Activated T-cell treated with anti-CD3 and anti-CD28 coated beads for 4 hours (primary cell): Measurements from ENCODE around the gene MYH7B.

ENCODE experiments used
- DNase-seq: peaks from one replicate; pipeline ENCODE4 v3.0.0-alpha.2; 2020

Gene MYH7B

DNA sequence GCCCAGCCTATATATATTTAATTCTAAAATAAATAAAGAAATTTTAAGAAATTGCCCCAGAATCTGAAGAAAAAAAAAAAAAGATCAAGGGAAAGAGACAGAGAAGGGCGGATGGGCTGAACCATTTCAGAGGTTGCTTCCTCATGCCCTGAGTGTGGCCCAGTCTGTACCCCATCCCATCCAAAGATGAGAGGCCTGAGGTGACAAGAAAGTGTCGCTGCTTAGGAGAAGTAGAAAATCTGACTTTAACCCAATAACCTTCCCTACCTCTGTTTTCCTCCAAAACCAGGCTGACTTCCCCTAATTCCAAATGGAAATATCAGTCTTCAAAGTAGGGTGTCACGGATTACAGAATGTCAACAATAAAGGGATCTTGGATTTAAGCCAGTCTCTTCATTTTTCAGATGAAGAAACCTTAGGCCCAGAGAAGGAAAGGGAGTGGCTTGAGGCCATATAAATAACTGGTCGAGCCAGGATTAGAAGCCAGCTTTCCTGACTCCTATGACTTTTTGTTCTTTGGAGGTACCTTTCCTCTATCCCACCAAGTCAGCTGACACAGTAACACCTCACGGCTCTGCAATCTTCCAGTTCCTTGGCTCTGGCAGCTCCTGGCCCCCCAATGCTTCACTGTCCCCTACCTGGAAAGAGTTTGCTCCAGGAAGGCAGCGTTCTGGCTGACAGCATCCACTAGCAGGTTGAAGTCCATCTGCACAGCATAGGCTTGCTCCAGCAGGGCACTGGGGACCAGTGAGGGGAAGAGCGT is 10.2 kb upstream of the MYH7B start:
- DNase-seq = no peak

DNA sequence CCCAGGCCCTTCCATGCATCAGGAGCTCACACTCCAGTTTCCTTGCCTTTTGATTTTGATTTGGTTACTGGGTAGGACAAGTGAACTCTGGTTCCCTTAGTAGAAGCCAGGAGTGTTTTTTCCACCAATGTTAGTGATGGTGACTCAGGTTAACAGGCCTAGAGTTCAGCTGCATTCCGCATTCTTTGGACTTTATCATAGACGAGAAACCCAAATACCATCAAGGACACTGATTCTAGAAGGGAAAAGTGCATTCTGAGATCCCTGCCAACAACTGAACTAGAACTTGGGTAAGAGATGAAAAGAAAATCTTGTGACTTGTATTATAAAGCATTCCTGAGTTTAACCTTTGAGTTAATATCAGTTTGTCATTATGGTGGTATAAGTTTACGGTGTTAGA is 9.0 kb upstream of the MYH7B start:
- DNase-seq = no peak

DNA sequence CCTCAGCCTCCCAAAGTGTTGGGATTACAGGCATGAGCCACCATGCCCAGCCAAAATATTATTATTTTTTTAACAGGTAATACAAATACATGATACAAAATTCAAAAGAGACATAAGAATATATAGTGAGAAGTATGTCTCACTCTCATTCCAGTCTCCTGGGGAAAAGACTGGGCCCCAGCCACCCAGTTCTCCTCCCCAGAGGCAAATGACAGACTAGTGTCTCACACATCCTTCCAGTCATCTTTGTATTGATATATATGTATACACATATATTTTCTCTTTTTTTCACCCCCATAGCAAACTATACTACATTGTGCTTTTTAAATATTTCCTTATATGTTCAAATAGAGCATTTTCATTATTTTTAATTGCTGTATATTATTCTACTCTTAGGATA is 8.3 kb upstream of the MYH7B start:
- DNase-seq = no peak

DNA sequence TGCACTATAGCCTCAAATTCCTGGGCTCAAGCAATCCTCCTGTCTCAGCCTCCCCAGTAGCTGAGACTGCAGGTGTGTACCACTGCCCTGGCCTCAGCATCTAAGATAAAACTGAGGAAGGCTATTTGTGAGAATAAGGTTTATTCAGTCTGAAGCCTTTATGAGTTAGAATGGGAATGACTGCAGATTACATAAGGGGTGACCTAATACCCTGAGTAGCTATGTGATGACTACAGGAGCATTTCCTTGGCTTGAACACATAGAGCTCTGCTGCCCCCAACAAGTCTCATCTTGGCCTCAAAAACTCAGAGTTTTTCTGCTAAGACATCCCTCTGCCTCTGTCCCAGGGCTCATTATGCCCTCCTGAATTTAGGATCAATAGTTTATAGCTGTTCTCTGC is 7.6 kb upstream of the MYH7B start:
- no peak for DNase-seq

DNA sequence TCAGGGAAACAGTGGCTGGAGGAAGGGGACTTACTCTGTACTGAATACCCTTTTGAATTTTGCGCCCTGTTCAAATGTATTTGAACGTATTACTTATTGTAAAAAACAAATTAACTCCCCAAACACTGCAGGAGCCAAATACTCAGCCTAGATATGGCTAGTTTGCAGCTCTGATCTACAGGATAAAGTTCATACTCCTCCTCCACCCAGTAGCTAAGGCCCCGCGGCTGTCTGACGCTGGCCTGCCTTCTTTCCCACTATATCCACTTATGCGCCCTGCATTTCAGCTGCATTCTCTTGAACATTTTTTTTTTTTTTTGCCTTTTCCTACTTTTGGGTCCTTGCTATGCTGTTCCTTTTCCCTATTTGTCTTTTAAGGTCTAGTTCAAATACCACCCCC is 6.5 kb upstream of the MYH7B start:
- no peak for DNase-seq

DNA sequence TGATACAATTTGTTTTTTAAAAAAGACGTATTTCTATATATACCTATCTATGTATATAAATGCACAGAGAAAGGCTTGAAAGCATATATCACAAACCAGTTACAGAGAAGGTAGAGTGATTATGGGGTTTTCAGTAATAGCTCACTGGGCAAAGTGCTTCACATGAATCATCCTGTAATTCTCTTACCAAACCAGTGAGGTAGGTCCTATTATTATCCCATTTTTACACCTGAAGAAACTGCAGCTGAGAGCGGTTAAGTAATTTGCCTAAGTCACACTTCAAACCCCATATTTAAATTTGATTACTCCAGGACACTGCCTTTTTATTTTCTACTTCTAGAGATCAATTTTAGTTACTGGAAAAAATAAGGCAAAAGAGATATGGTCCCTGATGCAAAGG is 4.4 kb upstream of the MYH7B start:
- no peak for DNase-seq

DNA sequence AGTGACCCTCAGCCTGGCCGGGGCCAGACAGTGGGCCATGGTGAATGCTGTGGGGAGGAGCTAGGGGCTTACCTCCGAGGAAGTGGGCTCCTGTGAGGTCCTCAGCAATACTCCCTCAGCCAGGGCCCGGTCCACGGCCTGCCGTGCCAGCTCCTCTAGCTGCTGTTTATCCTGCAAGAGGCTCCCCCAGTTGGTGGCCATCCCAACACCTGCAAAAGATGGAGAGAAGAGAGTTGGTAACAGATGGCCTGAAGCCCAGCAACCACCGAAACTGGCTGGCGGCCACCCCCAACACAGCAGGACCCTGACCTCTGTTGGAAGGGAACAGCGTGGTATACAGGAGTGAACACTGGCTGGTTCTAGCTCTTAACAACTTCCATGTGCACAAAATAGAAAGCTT is 4.0 kb upstream of the MYH7B start:
- DNase-seq = no peak

DNA sequence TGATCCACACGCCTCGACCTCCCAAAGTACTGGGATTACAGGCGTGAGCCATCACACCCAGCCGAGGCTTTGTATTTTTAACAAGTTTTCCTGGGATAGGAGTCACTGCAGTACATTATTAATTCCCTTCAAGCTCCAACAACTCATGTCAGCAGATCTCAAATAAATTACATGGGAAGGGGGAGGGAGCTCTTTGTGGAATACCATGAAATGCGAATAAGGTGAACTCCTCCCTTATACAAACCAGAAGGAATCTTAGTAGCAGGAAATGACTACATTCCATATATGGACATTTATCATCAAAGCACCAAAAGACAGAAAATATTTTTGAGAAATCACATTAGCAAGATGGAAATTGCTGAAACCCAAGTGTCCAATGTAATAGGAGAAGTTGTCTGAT is 3.0 kb upstream of the MYH7B start:
- no peak for DNase-seq

DNA sequence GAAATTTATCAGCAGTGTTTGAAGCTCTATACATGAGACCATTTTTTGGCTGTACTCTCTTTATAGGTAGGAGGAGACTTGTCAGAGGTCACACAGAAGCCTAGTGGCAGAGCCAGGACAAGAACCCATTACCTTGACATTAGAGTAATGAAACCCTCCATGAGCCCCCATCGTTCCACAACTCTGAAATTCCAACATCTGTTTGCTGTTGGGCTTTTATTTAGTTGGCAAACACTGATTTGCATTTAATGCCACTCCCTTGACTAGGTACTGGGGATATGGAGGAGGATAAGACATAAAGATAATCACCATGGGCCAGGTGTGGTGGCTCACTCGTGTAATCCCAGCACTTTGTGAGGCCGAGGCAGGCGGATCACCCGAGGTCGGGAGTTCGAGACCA is 1.7 kb upstream of the MYH7B start:
- no peak for DNase-seq

DNA sequence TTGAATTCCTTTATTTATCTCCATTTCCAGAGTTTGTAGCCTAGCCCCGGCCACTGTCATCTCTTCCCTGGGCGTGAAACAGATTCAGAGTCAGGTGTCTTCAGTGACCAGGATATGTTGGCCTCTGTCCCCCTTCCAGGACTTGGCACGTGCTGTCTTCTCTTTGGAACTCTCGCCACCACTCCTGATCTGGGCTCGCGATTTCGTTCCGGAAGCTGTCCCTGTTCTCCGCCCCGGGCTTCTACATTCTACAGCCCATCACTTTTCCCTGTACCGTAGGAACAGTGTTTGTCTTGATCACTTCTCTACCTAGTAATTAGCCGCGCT is 801 bp upstream of the MYH7B start:
- no peak for DNase-seq

DNA sequence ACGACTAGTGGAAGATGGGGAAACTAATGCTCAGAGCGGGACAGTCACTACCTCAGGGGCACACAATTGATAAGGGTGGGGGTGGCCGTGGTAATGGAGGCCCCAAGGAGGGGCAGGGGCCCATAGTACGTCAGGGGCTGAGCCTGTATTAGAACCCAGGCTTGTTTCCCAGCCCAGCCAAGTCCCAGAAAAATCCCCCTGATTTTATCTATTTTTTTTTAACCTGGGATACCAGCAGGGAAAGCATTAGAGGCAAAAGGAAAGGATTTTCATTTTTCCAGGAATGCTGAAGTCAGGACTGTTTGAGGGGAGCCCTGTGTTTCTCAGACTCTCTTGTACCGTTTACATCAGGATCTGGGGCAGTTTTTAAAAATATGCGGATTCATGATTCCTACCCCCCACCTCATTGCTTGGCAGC is 382 bp downstream of the MYH7B start:
- no peak for DNase-seq

DNA sequence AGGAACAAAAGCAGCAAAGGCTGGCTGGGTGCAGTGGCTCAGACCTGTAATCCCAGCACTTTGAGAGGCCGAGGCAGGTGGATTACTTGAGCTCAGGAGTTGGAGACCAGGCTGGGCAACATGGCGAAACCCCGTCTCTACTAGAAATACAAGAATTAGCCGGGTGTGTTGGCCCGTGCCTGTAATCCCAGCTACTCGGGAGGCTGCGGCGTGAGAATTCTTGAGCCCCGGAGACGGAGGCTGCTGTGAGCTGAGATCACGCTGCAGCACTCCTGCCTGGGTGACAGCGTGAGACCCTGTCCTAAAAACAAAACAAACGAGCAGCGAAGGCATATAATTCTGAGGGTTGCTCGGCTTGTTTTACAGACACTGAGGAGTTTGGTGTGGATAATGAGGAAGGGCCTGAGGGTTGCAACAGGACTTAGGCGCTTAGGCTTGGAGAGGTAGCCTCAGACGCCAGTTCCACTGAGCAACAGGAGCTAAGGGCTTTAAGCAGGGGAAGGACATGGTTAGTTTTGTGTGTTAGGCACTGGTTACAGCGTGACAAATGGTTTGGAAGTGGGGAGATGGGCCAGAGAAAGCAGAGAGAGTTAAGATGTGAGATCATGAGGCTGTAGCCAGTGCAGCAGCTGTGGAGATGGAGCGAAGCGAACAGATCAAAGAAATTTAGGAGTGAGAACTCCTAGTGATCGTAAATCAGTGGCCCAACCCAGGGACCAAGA is 1.2 kb downstream of the MYH7B start:
- no peak for DNase-seq

DNA sequence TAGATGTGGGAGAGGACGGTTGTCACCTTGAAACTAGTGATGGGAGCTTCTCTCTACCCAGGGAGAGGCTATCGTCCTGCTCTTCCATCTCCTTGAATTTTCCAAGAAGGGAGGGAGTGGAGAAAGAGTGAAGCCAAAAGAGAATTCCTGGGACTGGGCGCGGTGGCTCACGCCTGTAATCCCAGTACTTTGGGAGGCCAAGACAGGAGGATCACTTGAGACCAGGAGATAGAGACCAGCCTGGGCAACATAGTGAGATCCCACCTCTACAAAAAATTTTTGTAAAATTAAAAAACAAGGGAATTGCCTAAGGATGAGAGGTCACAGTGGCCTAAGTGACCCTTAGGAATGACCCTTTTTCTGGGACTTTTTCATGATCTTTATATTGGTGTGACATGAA is 8.8 kb downstream of the MYH7B start:
- no peak for DNase-seq

DNA sequence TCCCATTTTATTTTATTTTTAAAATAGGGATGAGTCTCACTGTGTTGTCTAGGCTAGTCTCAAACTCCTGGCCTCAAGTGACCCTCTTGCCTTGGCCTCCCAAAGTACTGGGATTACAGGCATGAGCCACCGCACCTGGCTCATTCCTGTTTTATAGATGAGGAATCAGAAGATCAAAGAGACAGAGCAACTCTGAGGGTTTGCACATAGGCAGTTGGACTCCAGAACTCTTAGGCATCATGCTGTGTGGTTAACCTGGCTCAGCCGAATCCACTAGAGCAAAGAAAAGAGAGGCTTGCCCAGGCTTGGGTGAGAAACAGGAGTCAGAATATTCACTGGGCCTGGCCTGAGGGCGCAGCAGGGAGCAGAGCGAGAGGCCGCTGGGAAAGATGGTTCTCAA is 9.4 kb downstream of the MYH7B start:
- DNase-seq = no peak

DNA sequence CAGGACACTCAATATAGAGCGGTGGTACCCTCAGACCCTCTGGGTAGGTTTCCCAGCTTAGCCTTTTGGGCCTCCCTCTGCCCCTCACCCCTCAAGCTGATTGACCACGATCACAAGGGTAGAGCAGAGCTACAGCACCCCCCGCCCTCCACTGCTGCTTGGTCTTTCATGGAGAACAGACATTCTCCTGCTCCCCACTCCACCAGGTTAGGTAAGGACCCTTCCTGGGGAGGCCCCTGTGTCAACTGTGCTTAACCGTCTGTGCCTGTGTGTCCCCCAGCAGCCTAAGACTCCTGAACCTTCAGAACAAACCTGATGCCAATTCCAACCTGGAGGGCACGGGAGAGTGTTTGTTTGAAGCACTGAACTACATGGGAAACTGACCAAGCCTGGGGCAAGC is 11.8 kb downstream of the MYH7B start:
- no peak for DNase-seq

DNA sequence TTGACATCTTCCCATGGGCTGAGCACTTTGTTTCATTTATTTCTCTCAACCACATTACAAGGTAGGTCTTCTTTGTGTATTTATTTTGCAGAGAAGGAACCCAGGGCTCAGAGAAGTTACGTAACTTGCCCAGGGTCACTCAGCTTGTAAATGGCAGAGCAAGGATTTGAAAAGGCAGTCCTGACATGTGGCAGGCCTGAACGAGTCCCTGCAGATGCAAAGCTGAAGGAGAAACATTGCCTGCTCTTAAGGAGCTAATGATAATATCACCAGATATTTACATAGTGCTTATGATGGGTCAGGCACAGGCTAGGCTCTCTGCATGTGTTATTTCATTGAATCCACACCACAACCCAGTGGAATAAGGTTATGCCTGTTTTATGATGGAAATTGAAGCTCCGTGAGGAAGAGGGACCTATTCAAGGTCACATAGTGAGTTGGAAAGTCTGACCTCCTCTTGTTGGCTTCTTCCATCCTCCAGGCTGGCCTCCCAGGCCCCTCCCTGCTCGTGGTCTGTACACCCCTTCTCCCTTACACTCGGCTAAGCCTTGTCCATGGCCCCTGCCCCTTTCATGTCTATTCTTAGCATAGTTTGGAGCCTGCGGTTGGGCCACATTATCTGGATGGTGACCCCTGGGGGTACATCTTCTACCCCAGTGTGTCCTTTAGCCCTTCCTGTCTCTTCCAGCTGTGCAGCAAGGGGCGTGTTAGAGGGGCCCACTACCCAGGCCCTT is 12.5 kb downstream of the MYH7B start:
- no peak for DNase-seq

DNA sequence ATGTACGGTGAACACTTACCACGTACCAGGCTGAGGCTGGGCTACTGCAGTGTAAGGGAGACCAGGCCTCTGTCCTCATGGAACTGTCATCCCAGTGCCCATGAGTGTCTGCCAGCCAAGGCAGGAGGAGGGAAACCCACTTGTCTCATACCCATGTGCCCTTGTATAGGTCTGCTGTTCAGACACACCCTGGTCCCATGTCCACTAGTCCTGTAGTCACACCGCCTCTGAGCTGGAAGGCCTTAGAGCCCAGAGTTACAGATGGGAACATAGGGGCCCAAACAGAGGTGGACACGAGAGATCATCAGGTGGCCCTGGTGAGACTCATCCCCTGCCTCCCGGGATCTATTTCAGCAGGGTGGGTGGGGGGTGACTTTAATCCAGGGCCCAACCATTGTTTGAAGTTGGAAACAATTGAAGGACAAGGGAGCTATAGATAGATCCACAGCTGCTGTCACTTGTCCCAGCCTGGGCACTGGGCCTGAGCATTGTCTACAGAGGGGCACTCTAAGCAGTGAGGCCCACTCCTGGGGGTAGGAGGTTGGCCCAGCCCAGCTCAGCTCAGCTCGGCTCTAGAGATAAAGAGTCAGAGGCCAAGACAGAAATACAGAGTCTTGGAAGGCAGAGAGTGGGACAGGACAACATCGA is 14.6 kb downstream of the MYH7B start:
- DNase-seq = no peak

DNA sequence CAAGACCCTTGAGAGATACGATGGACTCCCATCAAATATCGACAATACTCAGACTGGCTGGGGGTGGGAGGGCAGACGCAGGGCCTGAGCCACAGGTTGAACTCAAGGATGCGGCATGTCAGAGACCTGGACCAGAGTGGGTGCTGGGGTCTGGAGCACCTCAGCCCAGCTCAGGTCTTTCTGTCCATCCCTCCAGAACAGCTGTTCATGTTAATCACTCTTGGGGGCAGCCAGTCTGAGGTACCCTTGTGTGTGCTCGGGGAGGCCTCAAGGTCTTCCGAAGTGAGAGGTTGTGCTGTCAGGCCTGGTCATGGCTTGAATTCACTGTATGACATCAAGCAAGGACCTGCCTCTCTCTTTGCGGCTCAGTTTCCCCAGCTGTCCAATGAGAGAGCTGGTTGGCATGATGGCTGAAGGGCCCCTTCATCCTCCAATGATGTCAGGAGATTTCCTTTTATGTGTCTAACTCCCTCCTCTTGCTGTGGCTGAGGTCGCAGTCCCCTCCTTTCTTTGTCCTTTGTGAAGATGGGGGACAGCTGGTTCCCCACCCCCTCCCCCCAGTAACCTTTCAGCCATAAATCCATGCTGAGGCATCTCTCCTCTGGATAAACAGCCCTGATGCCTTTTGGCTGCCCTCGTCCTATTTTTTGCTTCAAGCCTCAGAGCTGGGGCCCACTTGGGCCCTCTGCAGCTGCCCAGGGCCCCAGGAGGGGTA is 15.3 kb downstream of the MYH7B start:
- no peak for DNase-seq

DNA sequence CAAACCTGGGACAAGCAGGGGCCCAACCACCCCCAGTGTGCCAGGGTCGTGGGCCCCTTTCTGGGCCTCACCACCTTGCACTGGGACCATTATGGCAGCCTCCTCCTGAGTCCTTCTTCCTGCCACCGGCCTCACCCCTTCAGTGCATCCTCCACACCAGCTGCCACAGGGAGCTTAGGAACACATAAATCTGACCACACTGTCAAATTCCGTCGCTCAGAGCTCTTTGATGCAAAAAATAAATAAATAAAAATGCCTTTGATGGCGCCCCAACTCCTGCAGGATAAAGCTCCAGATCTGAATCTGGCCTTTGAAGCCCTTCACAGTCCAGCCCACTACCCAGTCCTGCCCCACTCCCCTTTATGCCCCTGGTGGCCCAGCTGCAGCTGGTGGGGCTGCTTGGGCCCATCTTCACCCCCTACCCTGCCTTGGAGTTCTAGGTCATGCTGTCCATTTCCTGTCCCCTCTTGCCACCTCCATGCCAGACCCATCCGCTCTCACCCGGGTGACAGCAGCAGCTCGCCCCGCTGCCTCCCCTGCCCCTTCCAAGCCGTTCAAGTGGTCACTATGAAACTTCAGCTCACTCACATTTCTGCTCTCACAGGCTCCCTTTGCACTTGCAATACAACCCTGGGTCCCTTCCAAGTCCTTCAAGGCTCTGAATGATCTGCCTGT is 16.0 kb downstream of the MYH7B start:
- DNase-seq = no peak

DNA sequence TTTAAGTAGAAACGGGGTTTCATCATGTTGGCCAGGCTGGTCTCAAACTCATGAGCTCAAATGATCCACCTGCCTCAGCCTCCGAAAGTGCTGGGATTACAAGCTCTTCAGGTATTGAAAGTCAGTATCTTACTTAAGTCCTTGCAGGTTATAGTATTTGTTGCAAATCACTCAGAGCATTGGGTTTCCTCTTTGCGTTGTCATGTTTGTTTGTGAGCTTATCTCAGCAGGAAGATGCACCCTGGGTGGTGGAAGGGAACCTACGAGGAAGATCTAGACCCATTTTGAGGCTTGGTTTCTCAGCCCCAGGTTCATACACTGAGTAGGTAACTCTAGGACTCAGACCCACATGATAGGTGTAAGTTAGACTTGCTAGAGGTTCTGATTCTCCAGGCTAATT is 18.6 kb downstream of the MYH7B start:
- no peak for DNase-seq

DNA sequence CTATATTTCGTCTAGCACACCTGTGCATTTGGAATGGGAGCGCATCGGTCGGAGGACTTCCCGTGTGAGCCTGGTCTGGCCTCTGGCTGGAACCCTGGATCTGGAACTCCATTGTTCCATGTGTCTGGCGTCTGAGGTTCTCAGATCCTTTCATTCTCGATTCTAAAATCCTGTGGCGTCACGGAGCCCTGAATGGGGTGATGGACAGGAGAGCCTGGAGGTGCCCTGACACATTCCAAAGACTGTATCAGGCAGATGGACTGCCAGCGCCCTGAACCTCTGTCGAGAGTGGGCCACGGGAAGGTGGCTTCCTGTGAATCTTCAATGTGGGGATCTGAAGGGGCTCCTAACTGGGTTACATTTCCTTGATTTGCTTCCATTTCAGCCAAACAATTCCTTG is 20.6 kb downstream of the MYH7B start:
- no peak for DNase-seq

DNA sequence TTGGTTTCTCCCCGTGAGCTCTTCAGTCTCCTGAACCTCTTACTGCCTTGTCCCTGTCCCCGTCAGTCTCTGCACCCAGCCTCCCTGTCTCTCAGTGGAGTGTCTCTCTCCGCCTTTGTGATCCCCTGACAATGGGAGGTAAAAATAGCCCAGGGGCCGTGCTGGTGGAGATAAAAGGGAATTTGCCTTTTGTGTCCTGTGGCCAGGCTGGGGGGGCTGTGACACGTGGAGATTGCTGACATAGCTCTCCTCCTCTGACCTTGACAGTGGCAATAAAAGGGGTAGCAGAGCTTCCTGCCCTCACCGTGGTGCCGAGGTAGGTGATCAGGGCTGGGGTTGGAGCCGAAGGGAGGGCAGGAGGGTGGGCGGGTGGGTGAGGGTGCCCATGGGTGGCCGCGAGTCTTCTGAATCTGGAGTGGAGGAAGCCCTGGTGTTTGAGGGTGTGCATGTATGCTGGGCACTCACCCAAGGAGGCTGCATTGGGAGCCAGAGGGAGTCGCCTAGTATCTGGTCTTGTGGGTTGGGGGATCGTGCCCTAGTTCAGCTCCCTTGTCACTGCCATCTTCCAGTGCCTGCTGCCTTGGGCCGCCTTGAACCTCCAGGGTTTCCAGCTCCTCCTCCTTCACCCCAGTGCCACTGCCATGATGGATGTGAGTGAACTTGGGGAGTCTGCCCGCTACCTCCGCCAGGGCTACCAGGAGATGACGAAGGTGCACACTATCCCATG is 21.9 kb downstream of the MYH7B start:
- DNase-seq = no peak
